H1 (cell line): ENCODE measurements around the gene ZIC1. TPM values are rescaled to one million over a fixed set of nuclear protein-coding genes. Genes with fewer than 3 reads are reported as not detected.

ENCODE experiments used
- CTCF ChIA-PET: fragments of 300-600 bp; sonication (Branson Sonifier 250); formaldehyde crosslinking; loops from one replicate; lab custom pipeline; 2021; ENCODE audit not compliant: partially characterized antibody; lab: Charles Lee
- POLR2A ChIA-PET: fragments of 300-600 bp; sonication (Branson Sonifier 250); formaldehyde crosslinking; loops from one replicate; lab custom pipeline; 2021; ENCODE audit warnings: inconsistent platforms; ENCODE audit not compliant: partially characterized antibody; lab: Charles Lee
- DNase-seq, 2 experiments: peaks; one replicate each; pipeline versions ENCODE4 v3.0.0 to v3.0.0-alpha.2; 2010 to 2022; ENCODE audit warnings: low spot score in 2 of 2, low read depth in 1 of 2, mixed read lengths in 1 of 2
- FAIRE-seq: peaks from 2 replicates; lab custom pipeline; 2011; peaks lifted over from hg19 to GRCh38; lab: Jason Lieb, UNC
- H2AFZ ChIP-seq: 2 replicates; pipeline ENCODE4 v1.8.1; 2012; ENCODE audit warnings: low read length, inconsistent platforms
- H2AK5ac ChIP-seq: 2 replicates; pipeline ENCODE4 v1.6.1; 2013; ENCODE audit warnings: low read depth, low read length
- H2BK120ac ChIP-seq: replicated peaks from 2 replicates; pipeline ENCODE3; 2013; ENCODE audit warnings: low read depth, low read length, inconsistent platforms
- H2BK12ac ChIP-seq: 2 replicates; pipeline ENCODE4 v1.6.1; 2013; ENCODE audit warnings: low read depth, low read length
- H2BK15ac ChIP-seq: 2 replicates; pipeline ENCODE4 v1.6.1; 2013; ENCODE audit warnings: low read length
- H2BK20ac ChIP-seq: 2 replicates; pipeline ENCODE4 v1.6.1; 2013; ENCODE audit warnings: low read length
- H2BK5ac ChIP-seq: 2 replicates; pipeline ENCODE4 v1.6.1; 2013; ENCODE audit warnings: low read depth, low read length
- H3K14ac ChIP-seq: 2 replicates; pipeline ENCODE4 v1.6.1; 2013; ENCODE audit warnings: inconsistent platforms; ENCODE audit not compliant: insufficient read length
- H3K18ac ChIP-seq: 2 replicates; pipeline ENCODE4 v1.6.1; 2013; ENCODE audit warnings: low read length; ENCODE audit errors: extremely low read depth
- H3K23ac ChIP-seq: 2 replicates; pipeline ENCODE4 v1.6.1; 2013; ENCODE audit warnings: inconsistent platforms; ENCODE audit not compliant: insufficient read length
- H3K23me2 ChIP-seq: 2 replicates; pipeline ENCODE4 v1.6.1; 2013; ENCODE audit warnings: low read depth, low read length
- H3K27ac ChIP-seq: 2 replicates; pipeline ENCODE4 v1.6.1; 2011; ENCODE audit warnings: low read depth, low read length, inconsistent platforms
- H3K27me3 ChIP-seq, 4 experiments: replicated peaks in 1 of 4; 1 replicate in 1 of 4; 2 replicates in 3 of 4; pipeline versions ENCODE4 v1.6.1 to v1.8.1; 2011 to 2013; ENCODE audit warnings: low read length in 3 of 4, mild to moderate bottlenecking in 3 of 4, inconsistent platforms in 2 of 4, mixed read lengths in 2 of 4, moderate library complexity in 1 of 4; ENCODE audit not compliant: control insufficient read depth in 3 of 4, insufficient read depth in 3 of 4; ENCODE audit errors: extremely low read depth in 1 of 4
- H3K36me3 ChIP-seq, 4 experiments: 2 replicates each; pipeline versions ENCODE4 v1.6.1 to v1.8.1; 2011 to 2013; ENCODE audit warnings: mild to moderate bottlenecking in 4 of 4, low read length in 3 of 4, moderate library complexity in 2 of 4, control low read depth in 1 of 4, inconsistent platforms in 1 of 4; ENCODE audit not compliant: insufficient read depth in 4 of 4, control insufficient read depth in 2 of 4
- H3K4ac ChIP-seq: replicated peaks from 2 replicates; pipeline ENCODE3; 2013; ENCODE audit warnings: low read length, low read depth, mixed read lengths, inconsistent platforms; ENCODE audit not compliant: insufficient read length
- H3K4me1 ChIP-seq, 4 experiments: replicated peaks in 1 of 4; 1 replicate in 1 of 4; 2 replicates in 3 of 4; pipeline versions ENCODE4 v1.6.1 to v1.8.1; 2011 to 2013; ENCODE audit warnings: low read length in 3 of 4, inconsistent platforms in 2 of 4, mixed read lengths in 1 of 4; ENCODE audit not compliant: insufficient read depth in 4 of 4, control insufficient read depth in 3 of 4
- H3K4me2 ChIP-seq, 2 experiments: 2 replicates each; pipeline versions ENCODE4 v1.6.1 to v1.8.1; 2011 to 2013; ENCODE audit warnings: low read depth in 2 of 2, low read length in 2 of 2, control low read depth in 1 of 2, inconsistent platforms in 1 of 2, mild to moderate bottlenecking in 1 of 2; ENCODE audit not compliant: insufficient read depth in 1 of 2
- H3K4me3 ChIP-seq, 4 experiments: fragments of 200-600, 300-600 bp in 1 of 4; sonication (generic), shearing (Covaris generic), sonication (Bioruptor Twin) in 1 of 4; 2 replicates each; pipeline versions ENCODE4 v1.5.1 to v1.8.1; 2011 to 2016; ENCODE audit warnings: low read length in 4 of 4, low read depth in 3 of 4, control low read depth in 2 of 4, inconsistent platforms in 2 of 4, mild to moderate bottlenecking in 2 of 4, mixed read lengths in 1 of 4, moderate library complexity in 1 of 4; ENCODE audit not compliant: insufficient read depth in 2 of 4; ENCODE audit errors: extremely low read depth in 1 of 4
- H3K56ac ChIP-seq: replicated peaks from 2 replicates; pipeline ENCODE3; 2013; ENCODE audit warnings: low read depth, mild to moderate bottlenecking, mixed read lengths, low read length, inconsistent platforms; ENCODE audit not compliant: insufficient read length
- H3K79me1 ChIP-seq: 2 replicates; pipeline ENCODE4 v1.6.1; 2013; ENCODE audit warnings: low read depth, low read length, control low read depth
- H3K79me2 ChIP-seq, 2 experiments: 2 replicates each; pipeline versions ENCODE4 v1.6.1 to v1.8.1; 2012 to 2013; ENCODE audit warnings: low read length in 2 of 2, mild to moderate bottlenecking in 2 of 2, inconsistent platforms in 1 of 2; ENCODE audit not compliant: insufficient read depth in 2 of 2, control insufficient read depth in 1 of 2
- H3K9ac ChIP-seq, 4 experiments: replicated peaks in 1 of 4; 1 replicate in 1 of 4; 2 replicates in 3 of 4; pipeline versions ENCODE4 v1.6.1 to v1.8.1; 2011 to 2013; ENCODE audit warnings: low read depth in 3 of 4, low read length in 3 of 4, control low read depth in 2 of 4, mild to moderate bottlenecking in 2 of 4, moderate library complexity in 2 of 4, inconsistent platforms in 1 of 4; ENCODE audit errors: extremely low read depth in 1 of 4
- H3K9me3 ChIP-seq, 2 experiments: 2 replicates each; pipeline versions ENCODE4 v1.6.1 to v1.8.1; 2012 to 2013; ENCODE audit warnings: mild to moderate bottlenecking in 2 of 2, moderate library complexity in 2 of 2, control low read depth in 1 of 2, inconsistent platforms in 1 of 2, low read depth in 1 of 2, low read length in 1 of 2, mixed read lengths in 1 of 2; ENCODE audit not compliant: insufficient read depth in 2 of 2
- H4K20me1 ChIP-seq, 2 experiments: replicated peaks in 1 of 2; 2 replicates each; pipeline versions ENCODE3 to v1.8.1; 2011 to 2013; ENCODE audit warnings: inconsistent platforms in 2 of 2, low read length in 2 of 2, mild to moderate bottlenecking in 1 of 2; ENCODE audit not compliant: insufficient read depth in 2 of 2, control insufficient read depth in 1 of 2
- H4K5ac ChIP-seq: 2 replicates; pipeline ENCODE4 v1.6.1; 2013; ENCODE audit warnings: low read length, low read depth, mixed read lengths, inconsistent platforms; ENCODE audit not compliant: insufficient read length
- H4K8ac ChIP-seq: 2 replicates; pipeline ENCODE4 v1.8.0; 2013; ENCODE audit warnings: mild to moderate bottlenecking, moderate library complexity, low read length, inconsistent platforms; ENCODE audit not compliant: insufficient read depth; ENCODE audit errors: extremely low read depth
- H4K91ac ChIP-seq: replicated peaks from 2 replicates; pipeline ENCODE3; 2013; ENCODE audit warnings: low read length, mixed read lengths, inconsistent platforms; ENCODE audit not compliant: insufficient read length
- EZH2 ChIP-seq: fragments of 200-600 bp; sonication (generic); IDR thresholded peaks from 2 replicates; pipeline ENCODE4 v1.7.1; 2012; ENCODE audit warnings: low read depth, mild to moderate bottlenecking, moderate library complexity, low read length, inconsistent platforms; ENCODE audit not compliant: severe bottlenecking
- JUN ChIP-seq: IDR thresholded peaks from 2 replicates; pipeline ENCODE4 v1.6.1; 2011; ENCODE audit warnings: low read depth, mild to moderate bottlenecking, improper control_type of control experiment, low read length
- KDM4A ChIP-seq: IDR thresholded peaks from one replicate; pipeline ENCODE4 v1.7.1; 2012; ENCODE audit warnings: low read depth, mild to moderate bottlenecking, moderate library complexity, low read length, inconsistent platforms; ENCODE audit not compliant: severe bottlenecking
- RAD21 ChIP-seq, 2 experiments: IDR thresholded peaks in 1 of 2; conservative IDR thresholded peaks in 1 of 2; 2 replicates each; pipeline ENCODE4 v1.6.1; 2011; ENCODE audit warnings: low read depth in 2 of 2, low read length in 2 of 2, improper control_type of control experiment in 1 of 2, inconsistent platforms in 1 of 2, mild to moderate bottlenecking in 1 of 2, moderate library complexity in 1 of 2
- RNF2 ChIP-seq: fragments of 200-900, 300-1000 bp; sonication (generic); IDR thresholded peaks from 2 replicates; pipeline ENCODE4 v1.7.1; 2016; ENCODE audit warnings: borderline replicate concordance, low read depth, mild to moderate bottlenecking, antibody characterized with exemption, low read length; ENCODE audit not compliant: poor library complexity, severe bottlenecking; ENCODE audit errors: missing control alignments
- RXRA ChIP-seq: IDR thresholded peaks from 2 replicates; pipeline ENCODE4 v1.6.1; 2011; ENCODE audit warnings: low read depth, mild to moderate bottlenecking, low read length, moderate library complexity; ENCODE audit not compliant: insufficient read depth
- SAP30 ChIP-seq: fragments of 300-600 bp; sonication (generic); IDR thresholded peaks from 2 replicates; pipeline ENCODE4 v1.7.1; 2012; ENCODE audit warnings: low read length, moderate library complexity, mild to moderate bottlenecking, inconsistent platforms; ENCODE audit not compliant: insufficient read depth, insufficient replicate concordance
- SIN3A ChIP-seq, 2 experiments: IDR thresholded peaks in 1 of 2; conservative IDR thresholded peaks in 1 of 2; 2 replicates each; pipeline ENCODE4 v1.6.1; 2011 to 2012; ENCODE audit warnings: low read length in 2 of 2, improper control_type of control experiment in 1 of 2, low read depth in 1 of 2, mild to moderate bottlenecking in 1 of 2
- WGBS, 2 experiments: shearing (Covaris generic) in 1 of 2; methylation state at CpG; one replicate each; pipeline versions ENCODE4 v1.1.6 to v1.1.7; 2013 to 2015; ENCODE audit warnings: low lambda C conversion rate in 2 of 2, mixed read lengths in 2 of 2, inconsistent platforms in 1 of 2, low coverage in 1 of 2, missing lambda C conversion rate in 1 of 2; ENCODE audit not compliant: insufficient replicate concordance in 2 of 2, insufficient coverage in 1 of 2, insufficient read length in 1 of 2; ENCODE audit errors: extremely low coverage in 1 of 2, missing lambda C conversion rate in 1 of 2; 5-methylcytosine and 5-hydroxymethylcytosine counted together
- polyA plus RNA-seq, 7 experiments: library from polyadenylated mRNA; depleted of rRNA in 3 of 7; stranded (reverse) in 5 of 7; unstranded in 2 of 7; fragments of >200 nt in 5 of 7; fragments of 200-250 nt in 2 of 7; gene quantifications; 1 replicate in 5 of 7; 2 replicates in 1 of 7; 4 replicates in 1 of 7; pipeline versions ENCODE4 v1.2.1 to v1.2.3, GENCODE V29; 2011 to 2013; ENCODE audit warnings: missing spikeins in 2 of 7, mixed read lengths in 2 of 7
- total RNA-seq: library from RNA; stranded (reverse); fragmentation: NEBNext Ultra II Directional; extraction: Animal tissue kit (Norgen Biotek cat#: 25700); gene quantifications from 2 replicates; pipeline ENCODE4 v1.2.1, GENCODE V29; 2021

ZIC1 gene
- total and polyA plus RNA-seq, 2 of the 8 experiments (the other 6 are each of a cell fraction or from before 2014, with no cell fraction given), result 0.80 to 2.2 TPM

- no peaks in the 10 kb centered on the region for H3K79me2 ChIP-seq
- no peak overlapping the region for H2BK5ac ChIP-seq
- H3K4ac ChIP-seq, result no peak overlapping the region
- DNase-seq, result peak in 1 of 2 experiments; percentile 54
- H3K23me2 ChIP-seq, result no peaks in the 10 kb centered on the region; the same call in 1 of the 2 replicates
- H3K9ac ChIP-seq, result no peak overlapping the region
- H3K14ac ChIP-seq, result no peak overlapping the region
- H3K36me3 ChIP-seq, result no peaks in the 10 kb centered on the region
- H4K20me1 ChIP-seq, result peaks cover 0 to 3% of the 10 kb centered on the region in 2 experiments
- ChIA-PET CTCF (interaction anchor here (0.6 to 27.3 kb wide), 25 partner anchors 11 to 701 kb away, joined by 3 to 485 read pairs (median 5); partner anchors contain the start of genes ZIC1 and ZIC4), POLR2A (interaction anchor here (1.5 to 1.6 kb wide), 2 partner anchors 9 to 12 kb away, joined by 3 read pairs; no protein-coding TSS in a partner anchor)
- H4K8ac ChIP-seq, result no peak overlapping the region
- no peak overlapping the region for H3K23ac ChIP-seq
- no peak overlapping the region for H2AK5ac ChIP-seq
- no peak overlapping the region for H3K27ac ChIP-seq
- H2AFZ ChIP-seq, result no peak overlapping the region
- H3K27me3 ChIP-seq, result peaks cover 64 to 87% (median 80%) of the 10 kb centered on the region in 4 experiments
- WGBS, 2 experiments, result 19% methylated on average over 23 of the region's 23 CpGs; no CpG with 5 or more reads in 1 of the 2 experiments
- no peak overlapping the region for H2BK120ac ChIP-seq
- peaks cover 13 to 44% (median 29%) of the 10 kb centered on the region in 4 experiments for H3K4me1 ChIP-seq
- no peak overlapping the region for H2BK15ac ChIP-seq
- H4K91ac ChIP-seq, result no peak overlapping the region
- peak overlapping the region; percentile 29; the same call in 1 of the 2 replicates for H2BK12ac ChIP-seq
- H3K56ac ChIP-seq, result no peak overlapping the region
- no peak overlapping the region for H2BK20ac ChIP-seq
- no peak overlapping the region for H4K5ac ChIP-seq
- H3K4me2 ChIP-seq, result peak overlapping the region; percentile 63 to 76
- 0 out of 2 replicates have a peak overlapping the region, but pooled peaks have one; percentile 67 for H3K18ac ChIP-seq
- H3K4me3 ChIP-seq, result peak overlapping the region in 2 of 4 experiments; percentile 7 to 49; a peak in 4 of 8 replicates
- no peak for FAIRE-seq
- H3K79me1 ChIP-seq, result no peaks in the 10 kb centered on the region
- no peaks in the 10 kb centered on the region for H3K9me3 ChIP-seq
- TF ChIP-seq RNF2 (peak; percentile 79), SAP30 (no peak), EZH2 (peak; percentile 60), RXRA (no peak), RAD21 (IDR thresholded peaks at IDR 0.05 in 1 of 2, conservative IDR thresholded peaks at IDR 0.05 in 1 of 2; ENCODE audit: low read depth in 2 of 2, low read length in 2 of 2) (0 out of 4 replicates have a peak, but pooled peaks of 1 of the 2 experiments have one; percentile 1), KDM4A (peak; percentile 27), SIN3A (conservative IDR thresholded peaks at IDR 0.05 in 1 of 2, IDR thresholded peaks at IDR 0.05 in 1 of 2; ENCODE audit: low read depth in 1 of 2, low read length in 2 of 2) (no peak), JUN (no peak)
Observed at GRCh38 chr3:147385059-147386012, 23.8 kb upstream of the ZIC1 start.
